ENCODE data around the gene CNGA3. TPM values are rescaled to one million over a fixed set of nuclear protein-coding genes. Genes with fewer than 3 reads are reported as not detected.

Gene CNGA3
- total RNA-seq, 1 experiment from 2014 or later: not detected

DNA sequence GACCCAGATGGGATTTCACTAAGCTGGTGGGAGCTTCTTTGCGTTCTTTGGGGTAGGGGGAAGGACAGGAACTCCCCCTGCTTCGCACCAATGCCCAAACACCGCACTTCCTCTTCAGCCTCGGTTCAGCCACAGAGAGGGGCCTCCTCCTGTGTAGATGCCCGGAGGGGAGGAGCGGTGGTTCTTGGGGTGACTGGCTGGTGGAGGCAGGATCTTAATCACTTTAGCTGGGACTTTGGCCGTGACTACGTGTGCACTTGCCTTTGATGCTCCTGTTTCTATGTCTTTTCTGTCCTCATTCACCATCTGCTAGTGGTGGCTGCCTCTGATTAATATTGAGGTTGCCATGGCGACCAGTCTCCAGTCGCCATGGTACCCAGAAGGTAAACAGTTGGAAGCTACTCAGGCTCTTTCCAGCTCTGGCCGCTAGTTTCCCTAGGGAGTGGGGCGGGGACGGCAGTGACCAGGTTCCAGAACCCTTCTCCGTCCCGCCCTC lies 1.9 kb downstream of the CNGA3 start:
- no peak overlapping the region for H3K27ac ChIP-seq (ENCODE audit: insufficient read length, low read depth, low read length)
- WGBS (ENCODE audit: extremely low coverage, insufficient read length, low lambda C conversion rate): no CpG with 5 or more reads among the region's 15 CpGs
- H3K9ac ChIP-seq (ENCODE audit: extremely low read depth, insufficient read length, low read length): no peak overlapping the region

More for the DNA sequence above, 1.9 kb downstream of the CNGA3 start:
- H2BK120ac ChIP-seq (ENCODE audit: low read depth, low read length, poor library complexity, severe bottlenecking): no peak overlapping the region
- no peak overlapping the region for H2AK5ac ChIP-seq (ENCODE audit: insufficient read length, low read length)
- H3K4me1 ChIP-seq (ENCODE audit: insufficient read depth, low read length): no peaks in the 10 kb centered on the region
- H3K4me2 ChIP-seq (ENCODE audit: insufficient read depth, insufficient read length, low read length): peak overlapping the region; percentile 76
- peak overlapping the region; percentile 48 for H3K18ac ChIP-seq (ENCODE audit: insufficient read length, low read depth, low read length)
- H2BK12ac ChIP-seq (ENCODE audit: insufficient read length, low read depth, low read length): no peak overlapping the region
- H4K8ac ChIP-seq (replicated peaks; ENCODE audit: insufficient read length, low read depth, low read length): no peak overlapping the region
- no peak overlapping the region for H2AFZ ChIP-seq (ENCODE audit: low read length)
- no peak overlapping the region for H4K91ac ChIP-seq (ENCODE audit: insufficient read length, low read depth, low read length)
- H3T11ph ChIP-seq (ENCODE audit: low read length): no peak overlapping the region
- no peaks in the 10 kb centered on the region for H3K79me2 ChIP-seq (ENCODE audit: insufficient read depth, low read length)
- peaks cover 21% of the 10 kb centered on the region for H3K23me2 ChIP-seq (ENCODE audit: insufficient read length, low read depth, low read length, poor library complexity, severe bottlenecking)
- Mint-ChIP-seq H3K9me3 (peaks cover 11 to 13% of the 10 kb centered on the region in 2 experiments), H3K27me3 (ENCODE audit: low read depth) (peaks cover 85% of the 10 kb centered on the region), H3K27ac (no peak overlapping the region; a peak in 1 of 7 replicates), H3K36me3 (ENCODE audit: insufficient read depth in 1 of 3, low read depth in 3 of 3) (peaks cover 1 to 12% (median 6%) of the 10 kb centered on the region in 3 experiments; a peak in 4 of 7 replicates), H3K4me3 (peak overlapping the region; percentile 56 to 76; a peak in 3 of 5 replicates), H3K4me1 (peaks cover 18 to 24% of the 10 kb centered on the region in 2 experiments)
- H2BK20ac ChIP-seq (ENCODE audit: low read depth, low read length, poor library complexity, severe bottlenecking): no peak overlapping the region
- no peak for TF ChIP-seq CTCF (conservative IDR thresholded peaks at IDR 0.05)
- peak overlapping the region; percentile 44; the same call in 1 of the 2 replicates for H3K14ac ChIP-seq (ENCODE audit: insufficient read depth, low read length)
- no peaks in the 10 kb centered on the region for H4K20me1 ChIP-seq (ENCODE audit: control insufficient read depth, insufficient read depth, insufficient read length)
- H4K5ac ChIP-seq (ENCODE audit: insufficient read length, low read depth, low read length): no peak overlapping the region
- no peak overlapping the region for H3K23ac ChIP-seq (ENCODE audit: insufficient read length, low read depth, low read length)
- no peak overlapping the region for H2BK15ac ChIP-seq (ENCODE audit: low read depth, low read length)
- H3K79me1 ChIP-seq (ENCODE audit: insufficient read depth, low read depth, low read length, poor library complexity, severe bottlenecking): no peaks in the 10 kb centered on the region
- H3K27me3 ChIP-seq (ENCODE audit: insufficient read depth, low read length): peaks cover 42% of the 10 kb centered on the region
- no peak overlapping the region for H2BK5ac ChIP-seq (ENCODE audit: insufficient read length, low read length)
- no peak overlapping the region for H3K4ac ChIP-seq (ENCODE audit: low read depth, low read length)
- H3K9me3 ChIP-seq (ENCODE audit: control insufficient read depth, low read depth, low read length): no peaks in the 10 kb centered on the region
- peak; percentile 75 for DNase-seq
- H3K56ac ChIP-seq (ENCODE audit: insufficient read length, low read depth, low read length): no peak overlapping the region
